ENCODE results near the gene OLIG1. TPM values are rescaled to one million over a fixed set of nuclear protein-coding genes. Genes with fewer than 3 reads are reported as not detected.

Gene OLIG1
- total RNA-seq, 1 experiment from 2014 or later: not detected

GRCh38 chr21:33116676-33117075, 46.7 kb downstream of the OLIG1 start:
- ChIA-PET POLR2A (ENCODE audit: unreplicated experiment) (no interaction called here), CTCF (no interaction called here)
- Histone ChIP-seq H3K27ac (ENCODE audit: low read length) (no peak overlapping the region), H3K9me3 (ENCODE audit: low read length) (no peaks in the 10 kb centered on the region), H3K9me2 (replicated peaks; ENCODE audit: low read length) (no peaks in the 10 kb centered on the region), H4K20me1 (ENCODE audit: low read length) (no peaks in the 10 kb centered on the region), H2AFZ (ENCODE audit: low read length) (no peak overlapping the region), H3F3A (ENCODE audit: low read length, unreplicated experiment) (no peaks in the 10 kb centered on the region), H3K36me3 (ENCODE audit: low read depth, low read length) (no peaks in the 10 kb centered on the region), H3K79me2 (ENCODE audit: low read length) (no peaks in the 10 kb centered on the region), H3K4me2 (ENCODE audit: low read length) (no peak overlapping the region), H3K4me1 (ENCODE audit: insufficient read depth, low read length) (no peaks in the 10 kb centered on the region), H3K9ac (ENCODE audit: low read length) (no peak overlapping the region), H3K4me3 (ENCODE audit: low read length) (no peak overlapping the region), H3K27me3 (ENCODE audit: low read length) (peaks cover 96% of the 10 kb centered on the region)
- no TSS peak for BruUV-seq (replicated peaks)
- TF ChIP-seq EZH2phosphoT487 (IDR thresholded peaks at IDR 0.05; ENCODE audit: borderline replicate concordance, low read length) (no peak), EZH2 (IDR thresholded peaks at IDR 0.05; ENCODE audit: low read length, unreplicated experiment) (no peak)
- TF ChIP-seq, protein P1, sequence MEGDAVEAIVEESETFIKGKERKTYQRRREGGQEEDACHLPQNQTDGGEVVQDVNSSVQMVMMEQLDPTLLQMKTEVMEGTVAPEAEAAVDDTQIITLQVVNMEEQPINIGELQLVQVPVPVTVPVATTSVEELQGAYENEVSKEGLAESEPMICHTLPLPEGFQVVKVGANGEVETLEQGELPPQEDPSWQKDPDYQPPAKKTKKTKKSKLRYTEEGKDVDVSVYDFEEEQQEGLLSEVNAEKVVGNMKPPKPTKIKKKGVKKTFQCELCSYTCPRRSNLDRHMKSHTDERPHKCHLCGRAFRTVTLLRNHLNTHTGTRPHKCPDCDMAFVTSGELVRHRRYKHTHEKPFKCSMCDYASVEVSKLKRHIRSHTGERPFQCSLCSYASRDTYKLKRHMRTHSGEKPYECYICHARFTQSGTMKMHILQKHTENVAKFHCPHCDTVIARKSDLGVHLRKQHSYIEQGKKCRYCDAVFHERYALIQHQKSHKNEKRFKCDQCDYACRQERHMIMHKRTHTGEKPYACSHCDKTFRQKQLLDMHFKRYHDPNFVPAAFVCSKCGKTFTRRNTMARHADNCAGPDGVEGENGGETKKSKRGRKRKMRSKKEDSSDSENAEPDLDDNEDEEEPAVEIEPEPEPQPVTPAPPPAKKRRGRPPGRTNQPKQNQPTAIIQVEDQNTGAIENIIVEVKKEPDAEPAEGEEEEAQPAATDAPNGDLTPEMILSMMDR (conservative IDR thresholded peaks at IDR 0.05; ENCODE audit: low read depth, low read length): no peak
- ATAC-seq (no peak), DNase-seq (no peak)
- intact Hi-C loops (cut with micrococcal nuclease): no loop called here

DNA sequence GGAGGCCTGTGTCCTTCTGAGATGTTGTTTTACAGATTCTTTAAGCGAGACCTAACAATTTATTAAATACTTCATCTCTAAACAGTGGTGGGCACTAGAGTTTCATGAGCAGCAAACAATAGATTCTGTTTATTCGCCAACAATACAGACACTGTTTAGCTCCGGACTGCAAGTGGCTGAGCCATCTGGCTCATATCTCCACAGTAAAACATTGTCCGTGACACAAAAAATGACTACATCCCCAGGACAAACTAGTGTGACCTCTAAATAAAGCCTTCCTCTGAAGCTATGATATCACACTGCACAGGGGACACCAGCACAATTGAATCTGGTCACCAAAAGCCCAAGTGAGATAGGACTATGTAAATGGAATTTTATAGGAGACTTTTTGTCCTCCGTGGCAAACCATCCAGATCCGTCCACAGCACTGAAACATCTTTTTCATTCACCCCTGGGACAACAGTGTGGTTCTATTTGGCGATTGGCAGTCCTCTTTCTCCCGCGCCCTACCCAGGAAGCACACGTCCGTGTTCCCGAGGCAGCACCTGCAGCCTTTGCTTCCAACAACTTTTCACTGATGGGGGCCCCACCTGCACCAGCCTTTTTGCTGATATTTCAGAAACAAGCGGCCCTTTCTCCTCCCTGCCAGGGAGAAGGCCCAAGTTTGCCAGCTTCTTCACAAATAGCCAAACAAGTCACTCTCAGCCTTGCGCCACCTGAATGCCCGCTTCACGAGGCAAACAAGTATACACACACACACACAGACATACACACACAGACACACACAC, 47.4 kb downstream of the OLIG1 start:
- BruUV-seq (replicated peaks): no TSS peak
- H3F3A ChIP-seq (ENCODE audit: low read length, unreplicated experiment): no peaks in the 10 kb centered on the region
- H3K9me2 ChIP-seq (replicated peaks; ENCODE audit: low read length): no peaks in the 10 kb centered on the region
- ATAC-seq (no peak), DNase-seq (no peak)
- H3K4me1 ChIP-seq (ENCODE audit: insufficient read depth, low read length): no peaks in the 10 kb centered on the region
- peaks cover 96% of the 10 kb centered on the region for H3K27me3 ChIP-seq (ENCODE audit: low read length)
- no peak overlapping the region for H3K9ac ChIP-seq (ENCODE audit: low read length)
- TF ChIP-seq, protein P1 (conservative IDR thresholded peaks at IDR 0.05; ENCODE audit: low read depth, low read length): no peak
- TF ChIP-seq EZH2phosphoT487 (IDR thresholded peaks at IDR 0.05; ENCODE audit: borderline replicate concordance, low read length): no peak
- no peak for TF ChIP-seq EZH2 (IDR thresholded peaks at IDR 0.05; ENCODE audit: low read length, unreplicated experiment)
- H3K4me2 ChIP-seq (ENCODE audit: low read length): no peak overlapping the region
- H2AFZ ChIP-seq (ENCODE audit: low read length): no peak overlapping the region
- H4K20me1 ChIP-seq (ENCODE audit: low read length): no peaks in the 10 kb centered on the region
- H3K27ac ChIP-seq (ENCODE audit: low read length): no peak overlapping the region
- CTCF ChIA-PET: no interaction called here
- POLR2A ChIA-PET (ENCODE audit: unreplicated experiment): no interaction called here
- H3K79me2 ChIP-seq (ENCODE audit: low read length): no peaks in the 10 kb centered on the region
- no peak overlapping the region for H3K4me3 ChIP-seq (ENCODE audit: low read length)
- intact Hi-C loops (cut with micrococcal nuclease): no loop called here
- H3K36me3 ChIP-seq (ENCODE audit: low read depth, low read length): no peaks in the 10 kb centered on the region
- H3K9me3 ChIP-seq (ENCODE audit: low read length): no peaks in the 10 kb centered on the region

Other genes starting within 250 kb of the OLIG1 start
- not detected in 2 replicates for gene OLIG2, start 44.2 kb upstream of the OLIG1 start, total RNA-seq (2014; rRNA removed)
- gene IFNAR2, start 159.8 kb downstream of the OLIG1 start, total RNA-seq (2014; rRNA removed): 2.1 and 7.1 TPM in 2 replicates
- gene IL10RB, start 196.2 kb downstream of the OLIG1 start, total RNA-seq (2014; rRNA removed): 25.3 and 26.8 TPM in 2 replicates

All from PC-3 (cell line).